Uterus (tissue), 2 donors: ENCODE results near the gene PSENEN.
"Not testable (repeated sequence)": the region's sequence is repeated elsewhere in the genome, so short reads cannot be mapped to it uniquely, and the experiment has no call there.

Experiments
- CTCF ChIP-seq, 4 experiments: fragments of 200-600 bp in 2 of 4; fragments of 450-650 bp in 2 of 4; sonication (generic) in 2 of 4; IDR thresholded peaks; one replicate each; pipeline ENCODE4 v1.5.1; 2016 to 2019; ENCODE audit warnings: antibody characterized with exemption in 4 of 4, mild to moderate bottlenecking in 2 of 4, moderate library complexity in 1 of 4
- POLR2A ChIP-seq, 2 donors: fragments of 450-650 bp; IDR thresholded peaks; one replicate each; pipeline ENCODE4 v1.6.1; 2016; ENCODE audit warnings: antibody characterized with exemption in 2 of 2, mild to moderate bottlenecking in 1 of 2, moderate library complexity in 1 of 2

GRCh38 chr19:35724132-35724531, 21.3 kb upstream of the PSENEN start:
- not testable (repeated sequence) for TF ChIP-seq POLR2A, CTCF (IDR thresholded peaks at IDR 0.05)
